GM19099 (cell line): ENCODE data around the gene NINJ1.

Experiments used
- POLR2A ChIP-seq: IDR thresholded peaks from 3 replicates; pipeline ENCODE4 v1.6.1; 2011; ENCODE audit warnings: low read depth; ENCODE audit not compliant: insufficient read length; ENCODE audit errors: extremely low read depth

The NINJ1 gene

GRCh38 chr9:93095205-93096130 lies 38.6 kb downstream of the NINJ1 start:
- peak; percentile 69 for TF ChIP-seq POLR2A

DNA sequence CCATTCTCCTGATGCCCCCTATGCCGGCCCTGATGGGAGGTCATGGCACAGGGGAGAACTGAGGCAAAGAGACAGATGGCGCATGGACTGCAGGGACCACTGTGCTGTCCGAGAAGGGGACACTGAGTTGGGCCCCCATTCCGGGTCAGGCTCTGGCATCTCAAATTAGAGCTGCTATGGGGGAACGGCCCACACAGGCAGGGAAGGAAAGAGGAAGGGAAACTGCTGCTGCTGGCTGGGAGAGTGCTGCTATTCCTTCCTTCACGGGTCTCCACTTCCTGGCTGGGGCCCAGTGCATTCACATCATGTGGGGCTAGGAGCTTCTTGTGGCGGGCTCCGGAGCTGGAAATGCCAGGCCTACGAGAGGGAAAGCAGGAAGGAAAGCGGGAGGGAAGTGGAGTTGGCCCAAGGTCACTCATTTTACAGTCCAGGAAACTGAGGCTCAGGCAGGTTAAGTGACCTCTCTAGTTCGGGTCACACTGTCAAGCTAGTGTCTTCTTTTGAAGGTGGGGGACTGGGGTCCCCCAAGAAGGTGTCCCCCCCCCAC lies 39.3 kb downstream of the NINJ1 start:
- TF ChIP-seq POLR2A, result no peak

- TF ChIP-seq POLR2A, result no peak
These were observed 40.0 kb downstream of the NINJ1 start for GRCh38 chr9:93093877-93094657.

GRCh38 chr9:93093127-93093876 lies 40.7 kb downstream of the NINJ1 start:
- peak; percentile 53 for TF ChIP-seq POLR2A

DNA sequence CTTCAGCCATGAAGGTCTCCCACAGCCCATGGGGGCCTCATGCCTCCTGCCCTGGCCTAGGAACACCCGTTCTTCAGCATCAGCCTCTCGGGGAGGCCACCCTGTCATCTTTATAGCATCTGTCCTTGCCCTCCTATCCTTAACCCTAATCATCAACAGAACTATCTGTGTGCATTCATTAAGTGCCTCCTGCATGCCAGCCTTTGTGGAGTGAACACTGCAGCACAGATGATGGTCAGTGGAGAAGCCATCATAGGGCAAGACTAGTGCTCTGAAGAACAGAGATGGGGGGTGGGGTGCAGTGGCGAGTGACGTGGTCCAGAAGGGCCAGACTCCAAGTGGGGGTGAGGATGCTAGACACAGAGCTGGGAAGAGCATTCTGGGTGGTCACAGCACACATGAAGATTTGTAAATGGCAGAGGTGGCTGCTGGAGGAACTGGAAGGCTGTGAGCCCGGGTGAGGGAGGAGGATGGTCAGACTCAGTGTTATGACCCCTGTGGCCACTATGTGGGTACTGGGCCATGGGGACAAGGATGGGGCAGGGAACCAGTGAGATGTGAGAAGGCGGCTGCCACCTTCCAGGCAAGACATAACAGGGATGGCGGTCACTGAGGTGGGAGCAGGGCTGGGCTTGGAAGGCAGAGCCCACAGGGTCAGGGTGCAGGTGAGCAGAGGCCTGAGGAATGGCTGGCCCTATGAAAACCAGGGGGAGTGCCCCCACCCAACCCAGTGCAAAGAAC lies 41.6 kb downstream of the NINJ1 start:
- TF ChIP-seq POLR2A, result no peak

- no peak for TF ChIP-seq POLR2A
These were observed 42.5 kb downstream of the NINJ1 start for GRCh38 chr9:93091453-93092081.

GRCh38 chr9:93091056-93091452 lies 43.0 kb downstream of the NINJ1 start:
- TF ChIP-seq POLR2A, result no peak

DNA sequence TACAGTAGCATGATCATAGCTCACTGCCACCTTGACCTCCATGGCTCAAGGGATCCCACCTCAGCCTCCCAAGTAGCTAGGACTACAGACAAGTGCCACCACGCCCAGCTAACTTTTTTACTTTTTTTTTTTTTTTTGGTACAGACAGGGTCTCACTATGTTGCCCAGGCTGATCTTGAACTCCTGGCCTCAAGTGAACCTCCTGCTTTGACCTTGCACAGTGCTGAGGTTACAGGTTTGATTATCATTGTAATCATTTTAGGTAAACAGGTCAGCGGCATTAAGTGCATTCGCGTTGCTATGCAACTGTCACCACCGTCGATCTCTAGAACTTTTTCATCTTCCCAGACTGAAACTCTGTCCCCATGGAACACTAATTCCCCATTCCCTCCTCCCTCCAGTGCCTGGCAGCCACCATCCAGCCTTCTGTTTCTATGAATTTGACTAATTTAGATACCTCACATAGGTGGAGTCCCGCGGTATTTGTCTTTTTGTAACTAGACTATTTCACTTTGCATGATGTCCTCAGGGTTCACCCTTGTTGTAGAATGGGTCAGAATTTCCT lies 43.9 kb downstream of the NINJ1 start:
- no peak for TF ChIP-seq POLR2A

DNA sequence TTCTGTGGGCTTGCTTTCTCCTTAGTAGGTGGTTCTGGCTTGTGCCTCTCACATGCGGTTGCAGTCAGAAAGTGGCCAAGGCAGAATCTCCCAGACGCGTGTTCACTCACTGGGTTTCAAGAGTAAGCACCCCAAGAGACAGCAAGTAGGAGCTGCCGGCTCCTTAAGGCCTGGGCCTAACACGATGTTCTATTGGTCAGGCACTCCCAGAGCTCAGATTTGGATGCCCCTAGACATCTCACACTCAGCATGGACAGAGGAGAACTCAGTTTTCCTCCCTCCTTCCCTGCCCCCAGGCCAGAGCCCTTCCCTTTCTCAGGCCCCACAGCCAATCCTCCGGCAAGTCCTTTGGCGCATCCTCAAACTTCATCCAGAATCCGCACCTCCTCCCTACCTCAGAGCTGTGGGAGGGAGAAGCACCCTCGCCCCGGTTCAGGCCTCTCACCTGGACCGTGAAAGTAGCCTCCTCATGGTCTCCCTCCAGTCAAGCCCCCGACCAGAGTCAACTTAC lies 44.5 kb downstream of the NINJ1 start:
- TF ChIP-seq POLR2A, result no peak

GRCh38 chr9:93089024-93089423 lies 45.0 kb downstream of the NINJ1 start:
- TF ChIP-seq POLR2A, result no peak

DNA sequence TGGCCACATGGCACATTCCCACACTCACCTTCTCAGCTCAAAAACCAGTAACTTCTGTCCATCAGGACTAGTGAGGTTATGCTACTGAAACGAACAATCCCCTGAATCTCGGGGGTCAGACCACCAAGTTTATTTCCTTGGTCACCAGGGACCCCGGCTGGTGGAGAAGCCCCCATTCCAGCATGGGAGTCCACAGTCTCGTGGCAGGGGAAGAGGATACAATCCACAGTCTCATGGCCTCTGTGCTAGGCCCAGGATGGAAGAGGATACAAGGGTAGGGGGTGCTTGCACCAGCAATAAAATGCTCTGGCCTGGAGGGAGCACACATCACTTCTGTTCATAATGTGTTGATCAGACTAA lies 45.4 kb downstream of the NINJ1 start:
- no peak for TF ChIP-seq POLR2A

DNA sequence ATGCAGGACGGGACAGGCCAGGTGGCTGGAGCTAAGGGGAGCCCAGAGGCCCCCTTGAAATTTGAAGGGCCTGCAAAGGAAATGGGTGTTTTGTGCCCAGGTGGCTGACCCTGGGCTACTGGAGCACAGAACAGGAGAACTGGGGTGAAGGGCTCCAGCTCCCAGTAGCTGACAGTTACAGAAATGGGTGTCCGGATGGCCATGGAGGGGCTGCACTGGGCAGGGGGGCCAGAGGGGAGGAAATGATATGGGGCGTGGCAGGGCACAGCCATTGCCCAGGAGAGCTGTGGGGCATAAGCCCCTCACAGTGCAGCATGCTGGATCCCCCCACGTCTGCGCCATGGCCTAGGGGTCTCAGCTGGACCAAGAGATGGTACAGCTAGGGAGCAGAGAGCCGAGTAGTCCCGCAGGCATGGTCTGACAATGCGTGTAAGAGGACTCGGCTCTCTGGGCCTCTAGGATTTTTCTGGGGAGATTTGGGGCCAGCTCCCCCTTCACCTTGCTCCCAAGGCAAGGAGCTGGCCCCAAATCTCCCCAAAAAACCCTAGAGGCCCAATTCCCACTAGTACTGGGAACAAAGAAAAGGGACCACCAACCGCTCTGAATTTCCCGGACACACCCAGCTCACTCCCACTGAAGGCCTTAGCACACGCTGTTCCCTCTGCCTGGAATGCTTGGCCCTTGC lies 45.9 kb downstream of the NINJ1 start:
- TF ChIP-seq POLR2A, result no peak

- TF ChIP-seq POLR2A, result no peak
These were observed 47.4 kb downstream of the NINJ1 start for GRCh38 chr9:93086447-93087224.

DNA sequence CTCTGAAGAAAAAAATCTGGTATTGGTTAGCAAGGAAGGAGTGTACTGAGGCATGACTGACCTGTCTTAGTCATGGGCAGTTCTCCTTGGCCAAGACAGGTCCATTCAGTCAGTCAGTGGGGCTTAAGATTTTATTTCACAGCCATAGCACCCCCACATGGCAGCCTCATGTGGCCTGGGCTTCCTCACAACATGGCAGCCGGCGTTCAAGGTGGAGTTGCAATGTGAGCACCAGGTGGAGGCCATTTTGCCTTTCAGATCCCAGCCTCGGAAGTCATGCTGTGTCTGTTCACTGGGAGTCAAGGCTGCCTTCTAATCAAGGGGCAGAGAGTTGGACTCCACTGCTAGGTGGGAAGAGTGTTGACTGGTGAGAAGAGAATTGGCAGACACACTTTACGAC lies 48.4 kb downstream of the NINJ1 start:
- no peak for TF ChIP-seq POLR2A
